Measurements from ENCODE around the gene SORL1. TPM values are rescaled to one million over a fixed set of nuclear protein-coding genes. Genes with fewer than 3 reads are reported as not detected.
A peak's percentile ranks its signal among the peaks of the same experiment; 100 is the strongest.

Gene SORL1
- total and polyA plus RNA-seq, 2 of the 13 experiments (the other 11 are each of a cell fraction or from before 2014, with no cell fraction given), result 21.3 to 148 TPM

DNA sequence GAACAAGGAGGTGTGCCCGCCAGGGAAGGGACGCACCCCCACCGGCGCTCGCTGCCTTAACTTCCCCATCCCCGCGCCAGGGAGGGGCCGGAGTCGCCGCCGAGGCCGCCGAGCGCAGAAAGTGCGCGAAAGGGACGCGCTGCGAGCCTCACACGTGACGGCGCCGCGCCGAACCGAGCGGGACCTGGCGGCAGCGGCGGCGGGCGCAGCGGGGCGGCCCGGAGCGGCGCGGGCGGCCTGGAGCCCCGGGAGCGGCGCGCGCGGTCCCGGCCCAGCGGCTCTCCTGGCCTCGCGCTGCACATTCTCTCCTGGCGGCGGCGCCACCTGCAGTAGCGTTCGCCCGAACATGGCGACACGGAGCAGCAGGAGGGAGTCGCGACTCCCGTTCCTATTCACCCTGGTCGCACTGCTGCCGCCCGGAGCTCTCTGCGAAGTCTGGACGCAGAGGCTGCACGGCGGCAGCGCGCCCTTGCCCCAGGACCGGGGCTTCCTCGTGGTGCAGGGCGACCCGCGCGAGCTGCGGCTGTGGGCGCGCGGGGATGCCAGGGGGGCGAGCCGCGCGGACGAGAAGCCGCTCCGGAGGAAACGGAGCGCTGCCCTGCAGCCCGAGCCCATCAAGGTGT, at the start of gene SORL1 (continued):
- TF ChIP-seq ZNF101 (CRISPR knock-in tag; IDR thresholded peaks at IDR 0.05; ENCODE audit: borderline replicate concordance, low read depth) (0 out of 2 replicates have a peak, but pooled peaks have one; percentile 42), THYN1 (CRISPR knock-in tag; IDR thresholded peaks at IDR 0.05; ENCODE audit: borderline replicate concordance, low read depth) (no peak), RBAK (CRISPR knock-in tag; IDR thresholded peaks at IDR 0.05) (no peak), NFRKB (IDR thresholded peaks at IDR 0.05) (no peak), SATB2 (CRISPR knock-in tag; IDR thresholded peaks at IDR 0.05) (0 out of 2 replicates have a peak, but pooled peaks have one; percentile 27), ZNF549 (CRISPR knock-in tag; IDR thresholded peaks at IDR 0.05) (no peak), ZNF235 (CRISPR knock-in tag; IDR thresholded peaks at IDR 0.05; ENCODE audit: borderline replicate concordance) (no peak), PHB2 (IDR thresholded peaks at IDR 0.05; ENCODE audit: partially characterized antibody) (no peak), ZFP82 (CRISPR knock-in tag; IDR thresholded peaks at IDR 0.05; ENCODE audit: borderline replicate concordance) (no peak), ZNF761 (CRISPR knock-in tag; conservative IDR thresholded peaks at IDR 0.05) (no peak; the same call in 1 of the 2 replicates), MLLT10 (CRISPR knock-in tag; IDR thresholded peaks at IDR 0.05) (no peak), PRPF4 (IDR thresholded peaks at IDR 0.05; ENCODE audit: low read depth, low read length, poor library complexity, severe bottlenecking) (no peak), ZNF292 (CRISPR knock-in tag; IDR thresholded peaks at IDR 0.05; ENCODE audit: borderline replicate concordance, low read depth) (no peak), CCAR2 (optimal IDR thresholded peaks at IDR 0.05; ENCODE audit: low read depth, low read length) (no peak), ZNF644 (CRISPR knock-in tag; IDR thresholded peaks at IDR 0.05; ENCODE audit: low read depth) (no peak), GATAD2A (CRISPR knock-in tag; IDR thresholded peaks at IDR 0.05) (no peak; the same call in 1 of the 2 replicates)
- TF ChIP-seq, protein P1, sequence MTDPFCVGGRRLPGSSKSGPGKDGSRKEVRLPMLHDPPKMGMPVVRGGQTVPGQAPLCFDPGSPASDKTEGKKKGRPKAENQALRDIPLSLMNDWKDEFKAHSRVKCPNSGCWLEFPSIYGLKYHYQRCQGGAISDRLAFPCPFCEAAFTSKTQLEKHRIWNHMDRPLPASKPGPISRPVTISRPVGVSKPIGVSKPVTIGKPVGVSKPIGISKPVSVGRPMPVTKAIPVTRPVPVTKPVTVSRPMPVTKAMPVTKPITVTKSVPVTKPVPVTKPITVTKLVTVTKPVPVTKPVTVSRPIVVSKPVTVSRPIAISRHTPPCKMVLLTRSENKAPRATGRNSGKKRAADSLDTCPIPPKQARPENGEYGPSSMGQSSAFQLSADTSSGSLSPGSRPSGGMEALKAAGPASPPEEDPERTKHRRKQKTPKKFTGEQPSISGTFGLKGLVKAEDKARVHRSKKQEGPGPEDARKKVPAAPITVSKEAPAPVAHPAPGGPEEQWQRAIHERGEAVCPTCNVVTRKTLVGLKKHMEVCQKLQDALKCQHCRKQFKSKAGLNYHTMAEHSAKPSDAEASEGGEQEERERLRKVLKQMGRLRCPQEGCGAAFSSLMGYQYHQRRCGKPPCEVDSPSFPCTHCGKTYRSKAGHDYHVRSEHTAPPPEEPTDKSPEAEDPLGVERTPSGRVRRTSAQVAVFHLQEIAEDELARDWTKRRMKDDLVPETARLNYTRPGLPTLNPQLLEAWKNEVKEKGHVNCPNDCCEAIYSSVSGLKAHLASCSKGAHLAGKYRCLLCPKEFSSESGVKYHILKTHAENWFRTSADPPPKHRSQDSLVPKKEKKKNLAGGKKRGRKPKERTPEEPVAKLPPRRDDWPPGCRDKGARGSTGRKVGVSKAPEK (CRISPR knock-in tag; IDR thresholded peaks at IDR 0.05; ENCODE audit: borderline replicate concordance), result no peak
- TF ChIP-seq, protein P2, sequence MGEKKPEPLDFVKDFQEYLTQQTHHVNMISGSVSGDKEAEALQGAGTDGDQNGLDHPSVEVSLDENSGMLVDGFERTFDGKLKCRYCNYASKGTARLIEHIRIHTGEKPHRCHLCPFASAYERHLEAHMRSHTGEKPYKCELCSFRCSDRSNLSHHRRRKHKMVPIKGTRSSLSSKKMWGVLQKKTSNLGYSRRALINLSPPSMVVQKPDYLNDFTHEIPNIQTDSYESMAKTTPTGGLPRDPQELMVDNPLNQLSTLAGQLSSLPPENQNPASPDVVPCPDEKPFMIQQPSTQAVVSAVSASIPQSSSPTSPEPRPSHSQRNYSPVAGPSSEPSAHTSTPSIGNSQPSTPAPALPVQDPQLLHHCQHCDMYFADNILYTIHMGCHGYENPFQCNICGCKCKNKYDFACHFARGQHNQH (CRISPR knock-in tag; IDR thresholded peaks at IDR 0.05), result no peak; the same call in 1 of the 2 replicates
- TF ChIP-seq, protein P3, sequence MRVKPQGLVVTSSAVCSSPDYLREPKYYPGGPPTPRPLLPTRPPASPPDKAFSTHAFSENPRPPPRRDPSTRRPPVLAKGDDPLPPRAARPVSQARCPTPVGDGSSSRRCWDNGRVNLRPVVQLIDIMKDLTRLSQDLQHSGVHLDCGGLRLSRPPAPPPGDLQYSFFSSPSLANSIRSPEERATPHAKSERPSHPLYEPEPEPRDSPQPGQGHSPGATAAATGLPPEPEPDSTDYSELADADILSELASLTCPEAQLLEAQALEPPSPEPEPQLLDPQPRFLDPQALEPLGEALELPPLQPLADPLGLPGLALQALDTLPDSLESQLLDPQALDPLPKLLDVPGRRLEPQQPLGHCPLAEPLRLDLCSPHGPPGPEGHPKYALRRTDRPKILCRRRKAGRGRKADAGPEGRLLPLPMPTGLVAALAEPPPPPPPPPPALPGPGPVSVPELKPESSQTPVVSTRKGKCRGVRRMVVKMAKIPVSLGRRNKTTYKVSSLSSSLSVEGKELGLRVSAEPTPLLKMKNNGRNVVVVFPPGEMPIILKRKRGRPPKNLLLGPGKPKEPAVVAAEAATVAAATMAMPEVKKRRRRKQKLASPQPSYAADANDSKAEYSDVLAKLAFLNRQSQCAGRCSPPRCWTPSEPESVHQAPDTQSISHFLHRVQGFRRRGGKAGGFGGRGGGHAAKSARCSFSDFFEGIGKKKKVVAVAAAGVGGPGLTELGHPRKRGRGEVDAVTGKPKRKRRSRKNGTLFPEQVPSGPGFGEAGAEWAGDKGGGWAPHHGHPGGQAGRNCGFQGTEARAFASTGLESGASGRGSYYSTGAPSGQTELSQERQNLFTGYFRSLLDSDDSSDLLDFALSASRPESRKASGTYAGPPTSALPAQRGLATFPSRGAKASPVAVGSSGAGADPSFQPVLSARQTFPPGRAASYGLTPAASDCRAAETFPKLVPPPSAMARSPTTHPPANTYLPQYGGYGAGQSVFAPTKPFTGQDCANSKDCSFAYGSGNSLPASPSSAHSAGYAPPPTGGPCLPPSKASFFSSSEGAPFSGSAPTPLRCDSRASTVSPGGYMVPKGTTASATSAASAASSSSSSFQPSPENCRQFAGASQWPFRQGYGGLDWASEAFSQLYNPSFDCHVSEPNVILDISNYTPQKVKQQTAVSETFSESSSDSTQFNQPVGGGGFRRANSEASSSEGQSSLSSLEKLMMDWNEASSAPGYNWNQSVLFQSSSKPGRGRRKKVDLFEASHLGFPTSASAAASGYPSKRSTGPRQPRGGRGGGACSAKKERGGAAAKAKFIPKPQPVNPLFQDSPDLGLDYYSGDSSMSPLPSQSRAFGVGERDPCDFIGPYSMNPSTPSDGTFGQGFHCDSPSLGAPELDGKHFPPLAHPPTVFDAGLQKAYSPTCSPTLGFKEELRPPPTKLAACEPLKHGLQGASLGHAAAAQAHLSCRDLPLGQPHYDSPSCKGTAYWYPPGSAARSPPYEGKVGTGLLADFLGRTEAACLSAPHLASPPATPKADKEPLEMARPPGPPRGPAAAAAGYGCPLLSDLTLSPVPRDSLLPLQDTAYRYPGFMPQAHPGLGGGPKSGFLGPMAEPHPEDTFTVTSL (CRISPR knock-in tag; IDR thresholded peaks at IDR 0.05; ENCODE audit: borderline replicate concordance), result no peak
- TF ChIP-seq, protein P4, sequence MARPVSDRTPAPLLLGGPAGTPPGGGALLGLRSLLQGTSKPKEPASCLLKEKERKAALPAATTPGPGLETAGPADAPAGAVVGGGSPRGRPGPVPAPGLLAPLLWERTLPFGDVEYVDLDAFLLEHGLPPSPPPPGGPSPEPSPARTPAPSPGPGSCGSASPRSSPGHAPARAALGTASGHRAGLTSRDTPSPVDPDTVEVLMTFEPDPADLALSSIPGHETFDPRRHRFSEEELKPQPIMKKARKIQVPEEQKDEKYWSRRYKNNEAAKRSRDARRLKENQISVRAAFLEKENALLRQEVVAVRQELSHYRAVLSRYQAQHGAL (CRISPR knock-in tag; IDR thresholded peaks at IDR 0.05; ENCODE audit: not compliant biosample characterization), result no peak

All from HepG2 (cell line).